GM19397 (cell line): ENCODE results near the gene OTOS.
A peak's percentile ranks its signal among the peaks of the same experiment; 100 is the strongest.

Experiments used
- ATAC-seq: cut with Tn5 transposase; IDR thresholded peaks from one replicate; pipeline ENCODE4 v1.9.1; 2021; ENCODE audit warnings: mild to moderate bottlenecking, moderate library complexity; ENCODE audit not compliant: unreplicated experiment

OTOS gene

DNA sequence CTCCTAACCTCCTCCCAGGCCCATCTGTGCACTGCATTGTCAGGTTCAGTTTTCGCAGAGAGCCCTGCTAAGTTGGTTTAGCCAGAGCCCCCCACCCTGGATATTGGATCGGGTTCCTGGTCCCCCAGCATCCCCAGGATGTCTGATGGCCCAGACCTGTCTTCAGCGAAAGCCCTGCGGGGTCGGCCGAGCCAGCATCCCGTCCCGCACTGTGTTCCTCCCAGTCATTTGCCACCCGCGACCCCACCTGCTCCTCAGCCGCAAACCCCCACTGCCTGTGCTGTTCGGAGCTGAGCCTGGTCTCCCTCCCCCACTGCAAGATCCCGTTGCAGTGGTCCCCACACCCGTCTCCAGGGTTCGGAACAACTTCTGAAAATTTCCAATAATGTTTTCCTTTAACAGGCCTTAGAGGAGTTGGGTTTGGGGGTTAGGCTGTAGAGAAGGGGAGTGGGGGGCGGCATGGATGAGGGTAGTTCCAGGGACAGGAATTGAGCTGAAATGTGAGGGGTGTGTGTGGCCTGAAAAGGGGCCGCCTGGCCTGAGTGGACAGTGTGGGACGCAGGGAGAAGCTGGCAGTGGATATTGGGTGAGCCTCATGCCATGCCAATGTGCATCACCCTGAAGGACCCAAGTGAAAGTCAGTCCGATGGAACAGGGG is 2.7 kb downstream of the OTOS start:
- ATAC-seq: no peak

DNA sequence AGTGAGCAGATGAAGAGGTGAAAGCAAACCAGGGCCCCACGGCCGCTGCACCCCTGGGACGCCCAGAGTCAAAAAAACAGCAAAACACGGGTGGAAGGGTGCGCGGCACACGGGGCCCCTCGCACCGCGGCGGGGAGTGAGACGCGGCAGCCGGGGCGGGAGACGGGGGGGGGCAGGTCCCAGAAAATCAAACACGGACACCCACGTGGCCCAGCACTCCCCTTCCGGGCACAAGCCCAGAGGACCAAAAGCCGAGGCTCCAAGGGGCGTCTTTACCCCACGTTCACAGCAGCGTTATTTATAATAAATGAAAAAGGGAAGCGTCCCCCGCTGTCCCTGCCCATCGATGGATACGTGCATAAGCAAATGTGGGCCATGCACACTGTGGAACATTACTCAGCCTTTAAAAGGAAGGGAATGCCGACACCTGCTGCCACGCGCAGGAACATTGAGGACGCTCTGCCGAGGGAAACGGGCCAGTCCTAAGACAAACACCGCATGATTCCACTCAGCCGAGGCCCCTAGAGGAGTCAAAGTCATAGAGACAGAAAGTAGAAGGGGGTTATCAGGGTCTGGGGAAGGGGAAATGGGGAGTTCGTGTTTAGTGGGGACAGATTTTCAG is 3.7 kb downstream of the OTOS start:
- ATAC-seq: peak; percentile 12

DNA sequence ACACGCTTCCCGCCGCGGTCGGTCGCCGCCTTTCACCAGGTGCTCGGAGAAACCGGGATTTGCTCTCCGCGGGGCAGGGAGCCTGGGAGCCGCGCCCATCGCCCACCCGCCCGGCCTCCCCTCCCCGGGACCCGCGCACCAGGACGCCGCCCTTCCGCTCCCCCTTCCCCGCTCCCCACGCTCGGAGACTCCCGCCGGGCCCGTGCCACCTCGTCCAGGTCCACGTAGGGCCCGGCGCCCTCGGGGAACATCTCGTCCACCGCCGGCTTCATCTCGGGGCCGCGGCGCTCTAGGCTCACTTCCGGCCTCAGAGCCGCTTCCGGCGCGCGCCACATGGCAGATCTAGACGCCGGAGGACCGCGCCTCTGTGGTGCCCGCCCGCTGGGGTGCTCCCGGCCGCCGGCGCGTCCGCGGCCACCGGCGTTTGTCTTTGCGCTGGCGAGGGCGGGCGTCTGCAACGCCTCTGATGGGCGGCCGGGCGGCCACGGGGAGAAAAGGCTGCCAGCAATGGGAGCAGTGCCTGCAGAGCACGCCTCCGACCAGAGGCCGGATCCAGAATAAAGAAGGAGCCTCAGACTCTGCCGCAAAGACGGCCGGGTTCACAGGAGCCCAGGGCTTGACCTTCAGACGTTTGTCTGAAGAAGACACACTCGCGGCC is 4.3 kb downstream of the OTOS start, which contains the start of gene COPS9:
Gene COPS9 (minus strand): TSS at position 293 of the 658 bp plus-strand sequence. CDS start 21 bp downstream, at position 272.
- ATAC-seq: peak; percentile 89

DNA sequence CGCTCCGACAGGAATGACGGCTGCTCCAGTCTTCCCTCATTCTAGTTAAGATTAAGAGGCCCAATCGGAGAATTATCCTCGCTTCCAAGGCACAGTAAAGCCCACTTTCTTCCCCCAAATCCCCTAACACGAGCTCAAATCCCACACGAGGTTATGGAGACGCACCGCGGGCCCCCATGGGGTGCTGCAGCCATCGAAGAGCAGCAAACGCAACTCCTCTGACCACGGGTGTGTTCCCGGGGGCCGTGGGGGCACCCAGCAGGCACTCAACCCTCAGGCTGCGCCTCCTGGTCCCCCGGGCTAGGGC is 4.8 kb downstream of the OTOS start:
- ATAC-seq: peak; percentile 11

DNA sequence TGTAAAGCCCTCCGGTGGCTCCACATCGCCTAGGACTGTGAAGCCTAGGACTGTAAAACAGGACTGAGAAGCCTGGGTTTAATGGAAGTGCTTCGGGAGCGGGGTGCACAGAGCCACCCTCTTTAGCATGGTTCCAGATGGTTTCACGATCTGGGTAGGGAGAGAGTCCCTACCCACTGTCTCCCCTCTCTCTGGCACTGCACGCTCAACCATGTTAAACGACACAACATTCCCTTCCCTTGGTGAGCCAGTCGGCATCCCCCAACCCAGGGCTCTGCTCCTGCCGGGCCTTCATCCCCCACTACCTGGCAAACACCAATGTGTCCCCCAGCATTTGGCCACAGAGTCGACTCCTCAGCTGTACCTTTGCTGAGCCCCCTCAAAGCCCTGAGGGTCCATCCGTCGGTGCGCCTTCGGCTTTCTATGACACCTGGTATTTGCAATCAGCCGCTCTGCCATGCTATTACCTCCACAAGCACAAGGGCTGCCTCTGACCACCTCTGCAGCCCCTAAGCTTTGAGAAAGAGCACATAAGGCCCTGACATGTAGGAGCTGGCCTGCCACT is 5.4 kb downstream of the OTOS start:
- no peak for ATAC-seq

DNA sequence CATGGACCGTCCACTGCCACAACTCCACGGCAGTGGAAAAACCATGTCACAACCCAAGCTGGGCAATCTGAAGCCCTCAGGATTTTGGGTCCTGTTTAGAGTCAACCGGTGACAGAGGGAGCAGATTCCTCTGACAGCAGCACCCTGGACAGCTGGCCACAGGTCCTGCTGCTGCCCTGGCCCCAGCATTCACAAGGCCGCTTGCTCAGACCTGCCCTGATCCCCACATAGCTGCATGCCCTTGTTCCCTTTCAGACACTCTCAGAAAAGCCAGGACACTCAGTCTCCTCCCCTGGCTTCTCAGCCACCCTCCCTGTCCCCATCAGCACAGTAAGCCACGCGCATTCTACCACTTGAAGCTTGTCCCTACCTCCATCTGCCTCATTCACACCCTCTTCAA is 6.0 kb downstream of the OTOS start:
- no peak for ATAC-seq

DNA sequence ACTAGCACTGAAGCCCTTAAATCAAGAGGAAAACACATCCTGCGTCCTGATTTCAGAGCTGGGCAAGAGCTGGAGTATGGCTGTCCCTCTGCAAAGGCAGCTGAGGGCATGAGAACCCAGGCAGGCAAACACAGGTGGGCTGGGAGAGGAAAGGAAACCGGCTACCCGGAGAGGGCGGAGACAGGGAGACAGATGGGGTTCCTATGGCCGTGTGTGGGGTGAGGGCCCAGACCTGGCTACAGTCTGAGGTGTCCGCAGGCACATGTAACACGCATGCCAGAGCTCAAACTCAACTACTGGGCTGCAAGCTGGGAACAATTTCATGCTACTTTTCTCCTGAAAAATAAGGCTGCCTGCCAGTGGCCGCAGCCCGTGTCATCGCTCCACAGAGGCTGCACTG is 7.1 kb downstream of the OTOS start:
- no peak for ATAC-seq

DNA sequence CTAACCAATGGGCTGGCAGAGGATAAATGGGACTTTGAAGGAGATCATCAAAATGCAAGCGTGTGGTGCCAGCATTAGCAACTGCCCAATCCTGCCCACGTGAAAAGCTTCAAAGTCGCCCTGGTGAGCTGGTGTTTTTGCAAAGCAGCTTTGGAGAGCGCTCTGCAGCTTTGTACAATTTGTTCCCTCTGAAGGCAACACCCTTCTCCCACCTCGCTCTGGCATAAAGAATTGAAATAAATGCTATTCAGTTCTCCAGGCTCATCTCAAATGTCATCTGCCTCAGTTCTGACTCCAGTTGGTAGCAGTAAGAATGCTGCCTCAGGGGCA is 7.8 kb downstream of the OTOS start:
- ATAC-seq: no peak

DNA sequence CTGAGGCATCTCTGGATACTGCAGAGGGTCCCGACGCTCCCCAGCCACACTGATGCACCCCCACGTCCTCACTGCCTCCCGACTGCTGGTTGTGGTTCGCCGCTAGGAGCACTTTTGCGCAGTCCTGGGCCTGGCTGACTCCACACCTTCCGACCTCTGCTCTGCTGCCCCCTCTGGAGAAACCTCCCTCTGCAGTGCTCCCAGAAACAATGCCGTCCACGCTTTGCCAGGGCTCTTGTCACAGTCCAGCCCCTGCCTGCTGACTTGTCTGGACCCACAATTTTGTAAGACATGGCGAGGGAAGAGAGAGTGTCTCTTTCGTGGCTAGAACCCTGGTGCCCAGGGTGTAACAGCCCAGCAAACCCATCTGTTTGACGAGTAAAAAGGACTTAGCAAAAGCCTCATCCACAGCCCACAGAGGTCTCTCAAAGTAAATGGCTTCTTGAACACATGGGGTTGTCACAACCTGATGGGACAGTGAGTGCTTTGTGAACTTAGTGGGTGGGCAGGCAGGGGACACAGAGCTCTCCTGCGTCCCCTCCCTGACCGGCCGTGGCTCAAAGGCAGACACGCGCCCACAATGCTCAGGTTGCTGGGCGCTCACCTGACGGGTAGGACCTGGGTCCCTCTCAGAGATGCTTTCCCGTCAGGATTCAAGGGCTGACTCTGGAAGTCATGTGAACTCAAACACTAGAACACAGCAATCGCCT is 8.4 kb downstream of the OTOS start:
- ATAC-seq: no peak

DNA sequence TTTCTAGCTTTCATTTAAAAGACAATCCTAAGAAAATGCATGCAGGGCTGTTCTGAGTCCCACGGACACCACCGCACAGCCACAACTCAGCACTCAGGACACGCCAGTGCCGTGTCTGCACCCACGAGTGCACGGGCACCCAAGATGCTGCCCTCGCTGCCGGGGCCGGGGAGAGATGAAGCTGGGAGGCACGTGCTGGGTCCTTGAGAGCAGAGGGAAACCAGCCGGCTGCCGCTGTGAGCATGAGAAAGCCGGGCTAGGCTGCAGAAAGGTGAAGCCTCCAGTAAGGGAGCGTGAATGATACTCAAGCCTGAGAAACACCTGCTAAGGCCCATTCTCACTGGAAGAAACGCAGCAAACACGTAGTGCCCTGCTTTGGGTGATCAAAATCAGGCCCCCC is 9.2 kb downstream of the OTOS start:
- no peak for ATAC-seq

DNA sequence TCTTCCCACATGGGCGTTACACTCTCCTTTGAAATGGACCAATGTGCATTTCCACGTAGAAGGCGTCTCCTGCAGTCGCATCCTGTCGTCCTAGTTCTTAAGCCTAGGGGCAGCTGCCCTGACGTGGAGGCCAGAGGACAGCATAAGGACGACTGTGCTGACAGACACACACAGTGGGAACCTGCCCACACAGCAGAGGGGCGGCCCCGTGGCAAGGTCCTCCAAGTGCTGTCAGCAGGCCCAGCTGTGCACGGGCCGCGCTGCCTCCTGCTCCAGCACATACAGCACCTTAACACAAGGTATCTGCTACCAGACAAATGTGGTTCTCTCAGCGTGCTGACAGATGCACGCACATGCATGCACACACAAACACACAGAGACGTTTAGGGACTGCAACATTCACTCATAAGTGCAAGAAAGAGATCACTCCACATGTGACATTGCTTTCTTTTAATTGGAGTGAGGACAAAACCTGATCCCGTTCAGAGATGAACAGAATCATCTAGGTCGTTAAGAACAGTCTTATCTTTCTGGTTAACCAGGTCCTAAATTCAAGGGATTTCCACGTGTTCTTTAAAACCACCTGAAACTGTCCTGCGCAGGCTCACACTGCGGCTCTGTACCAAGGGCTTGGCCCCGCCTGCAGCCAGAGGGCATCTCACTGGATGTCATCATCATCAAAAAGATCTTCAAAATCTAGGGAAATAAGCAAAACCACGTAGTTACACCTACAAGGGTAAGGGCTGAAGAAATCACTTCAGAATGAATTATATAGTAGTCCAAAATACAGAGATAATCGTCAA is 9.9 kb downstream of the OTOS start:
- no peak for ATAC-seq

DNA sequence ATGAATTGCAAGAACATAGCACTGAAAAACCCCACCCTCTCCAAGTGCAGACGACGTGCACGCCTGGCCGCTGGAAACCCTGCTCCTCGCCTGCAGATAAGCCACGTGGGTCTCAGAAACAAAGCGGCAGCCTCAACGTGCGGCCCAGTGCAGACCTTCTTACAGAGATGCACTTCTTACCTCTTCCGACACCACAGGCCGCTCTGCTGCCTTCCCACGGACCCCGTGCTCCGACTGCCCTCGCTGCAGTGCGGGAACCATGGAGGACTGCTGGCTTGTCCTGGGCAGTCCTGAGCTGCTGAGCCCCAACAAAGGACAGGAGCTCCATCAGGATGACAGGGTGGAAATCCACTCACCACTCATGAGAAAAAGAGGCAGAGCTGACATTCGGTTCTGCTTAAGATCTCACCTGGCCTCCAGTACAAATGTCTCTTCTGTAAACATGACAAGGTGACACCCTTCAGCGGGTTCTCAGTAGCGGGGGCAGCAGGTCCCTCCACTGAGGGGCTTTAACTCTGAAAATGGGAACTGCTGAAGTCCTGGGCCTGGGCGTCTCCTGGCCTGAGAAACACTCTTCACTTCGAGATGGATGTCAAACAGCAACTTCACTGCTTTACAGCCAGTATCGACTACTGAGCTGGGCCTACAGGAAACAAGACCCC is 10.6 kb downstream of the OTOS start:
- ATAC-seq: no peak

DNA sequence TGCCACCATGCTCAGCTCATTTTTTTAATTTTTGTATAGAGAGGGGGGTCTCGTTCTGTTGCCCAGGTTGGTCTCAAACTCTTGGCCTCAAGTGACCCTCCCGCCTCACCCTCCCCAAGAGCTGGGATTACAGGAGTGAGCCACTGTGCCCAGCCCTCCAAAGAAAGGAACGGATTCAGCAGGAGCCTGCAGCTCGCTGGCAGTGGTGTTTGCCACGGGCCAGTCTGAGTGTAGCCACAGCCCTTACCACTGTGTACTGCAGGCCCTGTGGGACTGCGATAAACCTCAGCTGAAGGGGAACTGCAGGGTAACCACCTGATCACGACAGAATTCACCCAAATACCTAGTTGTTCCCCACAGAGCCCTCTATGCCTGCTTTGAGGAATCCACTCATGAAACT is 11.1 kb downstream of the OTOS start:
- ATAC-seq: no peak

DNA sequence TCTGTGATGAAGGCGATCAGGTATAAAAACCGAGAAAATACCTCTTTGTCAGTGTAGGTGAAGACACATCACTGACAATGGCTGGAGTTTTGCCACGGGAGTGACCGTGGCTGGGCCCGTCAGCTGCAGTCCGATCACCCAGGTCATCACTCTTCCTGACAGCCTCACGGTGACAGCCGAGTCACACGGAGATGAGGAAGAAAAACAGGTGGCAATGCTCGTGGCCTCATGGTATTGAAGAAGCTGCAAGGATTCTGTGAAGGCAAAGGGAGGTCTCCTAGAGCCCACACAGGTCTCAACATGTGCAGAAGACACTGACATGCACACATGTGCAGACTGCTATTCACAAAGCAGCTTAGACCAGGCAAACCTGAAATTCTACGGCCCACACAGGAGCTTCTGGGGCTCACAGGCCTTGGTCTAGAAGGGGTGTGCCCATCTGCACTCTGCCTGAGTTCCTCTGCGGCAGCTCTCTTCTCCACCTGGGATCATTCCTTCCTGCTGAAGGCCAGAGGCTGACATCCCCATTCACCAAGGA is 11.8 kb downstream of the OTOS start:
- ATAC-seq: no peak

DNA sequence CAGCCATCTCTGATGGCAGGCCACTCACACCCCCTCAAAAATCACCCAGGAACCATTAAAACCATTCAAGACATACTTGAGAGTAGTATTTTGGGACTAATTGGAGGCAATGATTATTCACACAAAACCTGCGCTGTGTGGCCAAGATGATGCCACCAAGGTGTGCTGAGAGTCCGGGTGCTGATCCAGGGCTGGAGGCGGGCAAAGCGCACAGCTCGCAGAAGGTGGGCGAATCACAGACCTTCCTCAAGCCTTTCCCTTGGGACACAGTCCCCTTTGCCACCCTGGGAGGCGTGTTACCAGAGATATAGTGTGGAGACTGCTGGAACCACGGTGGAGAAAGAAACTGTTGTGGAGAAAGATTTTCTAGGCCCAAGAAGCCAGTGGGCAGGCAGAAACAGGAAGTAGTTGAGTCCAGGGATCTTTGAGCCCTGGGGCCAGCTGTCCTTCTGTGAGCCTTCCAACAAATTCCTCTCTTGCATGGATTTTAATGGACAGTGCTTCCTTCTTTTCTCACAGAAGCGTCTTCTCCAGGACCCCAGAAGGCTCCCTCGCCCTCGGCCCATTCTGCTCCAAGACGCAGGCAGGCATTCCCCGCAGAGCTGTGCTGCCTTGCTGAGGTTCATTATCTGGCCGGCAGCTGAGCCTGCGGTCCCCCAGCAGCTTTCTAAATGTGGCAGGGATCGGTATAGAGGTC is 12.4 kb downstream of the OTOS start:
- no peak for ATAC-seq

DNA sequence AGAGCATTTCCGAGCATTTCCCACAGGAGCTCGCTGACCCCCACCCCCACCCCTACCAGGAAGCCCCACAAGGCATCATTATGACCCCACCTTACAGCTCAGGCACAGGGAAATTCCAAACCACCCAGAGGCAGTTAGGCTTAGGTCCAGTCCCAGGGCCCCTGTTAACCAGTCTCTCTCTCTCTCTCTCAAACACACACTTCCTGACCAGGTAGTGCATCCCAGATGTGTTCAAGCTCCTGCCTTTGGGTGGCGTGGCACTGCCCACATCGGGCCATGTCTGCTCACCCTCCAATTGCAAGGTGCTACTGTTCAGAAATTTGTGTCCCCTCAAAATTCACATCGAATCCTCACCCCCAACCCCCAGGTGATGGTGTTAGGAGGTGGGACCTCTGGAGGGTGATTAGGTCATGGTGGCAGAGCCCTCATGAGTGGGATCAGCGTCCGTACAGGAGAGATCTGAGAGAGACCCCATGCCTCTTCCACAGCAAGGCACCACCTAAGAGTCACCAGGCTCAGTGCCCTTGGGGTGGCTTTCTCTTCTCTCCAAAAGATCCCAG is 13.2 kb downstream of the OTOS start:
- no peak for ATAC-seq

DNA sequence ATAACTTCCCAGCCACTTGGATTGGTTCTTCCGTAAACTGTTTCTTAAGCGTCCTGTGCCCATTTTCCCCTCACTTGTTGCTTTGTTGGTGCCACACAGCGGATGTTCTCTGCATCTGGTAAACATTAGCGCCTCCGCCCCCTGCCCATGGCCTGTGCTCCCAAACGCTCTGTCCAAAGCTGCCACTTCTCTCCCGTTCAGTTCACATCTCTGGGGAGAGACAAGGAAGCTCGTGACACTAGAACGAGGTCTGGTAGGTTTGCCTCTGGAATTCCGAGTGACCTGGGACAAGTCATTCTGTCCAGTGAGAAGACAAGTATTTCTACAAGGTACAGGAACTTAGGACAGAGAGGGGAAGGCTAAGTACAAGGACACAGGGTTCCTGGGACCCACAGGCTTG is 13.7 kb downstream of the OTOS start:
- ATAC-seq: no peak

DNA sequence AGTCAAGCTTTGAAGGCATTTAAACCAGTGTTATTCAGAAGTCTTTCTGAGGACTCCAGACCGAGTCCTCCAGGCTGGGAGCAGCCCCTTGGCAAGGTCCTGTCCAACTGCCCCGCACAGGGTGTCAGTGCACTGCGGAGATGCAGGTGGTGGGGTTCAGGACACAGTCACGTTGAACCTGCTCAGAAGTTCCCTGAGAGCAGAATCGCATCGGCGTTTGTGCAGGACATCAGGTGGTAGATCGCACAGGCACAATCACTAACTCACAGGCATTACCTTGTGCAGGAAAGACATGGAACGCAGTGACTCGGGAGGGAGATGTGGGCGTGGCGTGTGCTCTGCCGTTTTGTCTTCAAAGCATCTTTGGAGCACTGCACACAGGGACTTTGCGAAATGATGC is 14.7 kb downstream of the OTOS start:
- no peak for ATAC-seq

DNA sequence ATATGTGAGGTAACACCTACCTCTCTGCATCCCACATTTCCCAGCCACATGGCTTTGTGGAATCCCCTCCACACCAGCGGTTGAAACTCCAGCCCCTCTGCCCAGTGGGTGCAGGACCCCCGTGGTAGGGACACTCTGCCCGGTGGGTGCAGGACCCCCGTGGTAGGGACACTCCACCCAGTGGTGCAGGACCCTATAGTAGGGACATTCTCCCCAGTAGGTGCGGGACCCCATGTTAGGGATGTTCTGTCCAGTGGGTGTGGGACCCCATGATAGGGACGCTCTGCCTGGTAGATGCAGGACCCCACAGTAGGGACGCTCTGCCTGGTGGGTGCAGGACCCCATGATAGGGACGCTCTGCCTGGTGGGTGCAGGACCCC is 15.8 kb downstream of the OTOS start:
- no peak for ATAC-seq
